HEK293T (cell line): ENCODE measurements around the gene STH.

ENCODE experiments used
- ARNT ChIP-seq: fragments of 450-650 bp; IDR thresholded peaks from 2 replicates; pipeline ENCODE4 v1.6.1; 2017; ENCODE audit warnings: mild to moderate bottlenecking
- BHLHE40 ChIP-seq: fragments of 450-650 bp; IDR thresholded peaks from 2 replicates; pipeline ENCODE4 v1.6.1; 2016; ENCODE audit warnings: mild to moderate bottlenecking, moderate library complexity, borderline replicate concordance
- CTBP1 ChIP-seq: fragments of 450-650 bp; IDR thresholded peaks from 2 replicates; pipeline ENCODE4 v1.6.1; 2016; ENCODE audit warnings: borderline replicate concordance
- FOXK2 ChIP-seq: fragments of 450-650 bp; IDR thresholded peaks from 2 replicates; pipeline ENCODE4 v1.6.1; 2016; ENCODE audit warnings: mild to moderate bottlenecking
- FOXM1 ChIP-seq: fragments of 450-650 bp; IDR thresholded peaks from 2 replicates; pipeline ENCODE4 v1.6.1; 2017; ENCODE audit warnings: mild to moderate bottlenecking, borderline replicate concordance
- HDGF ChIP-seq: fragments of 450-650 bp; IDR thresholded peaks from 2 replicates; pipeline ENCODE4 v1.6.1; 2017; ENCODE audit warnings: antibody characterized with exemption, borderline replicate concordance
- L3MBTL2 ChIP-seq: fragments of 450-650 bp; conservative IDR thresholded peaks from 2 replicates; pipeline ENCODE4 v1.6.1; 2016; ENCODE audit warnings: mild to moderate bottlenecking
- NFRKB ChIP-seq: fragments of 450-650 bp; IDR thresholded peaks from 2 replicates; pipeline ENCODE4 v1.6.1; 2016; ENCODE audit warnings: mild to moderate bottlenecking, moderate library complexity
- SP1 ChIP-seq: fragments of 450-650 bp; IDR thresholded peaks from 2 replicates; pipeline ENCODE4 v1.6.1; 2017
- TARDBP ChIP-seq: fragments of 450-650 bp; IDR thresholded peaks from 2 replicates; pipeline ENCODE4 v1.6.1; 2016

DNA sequence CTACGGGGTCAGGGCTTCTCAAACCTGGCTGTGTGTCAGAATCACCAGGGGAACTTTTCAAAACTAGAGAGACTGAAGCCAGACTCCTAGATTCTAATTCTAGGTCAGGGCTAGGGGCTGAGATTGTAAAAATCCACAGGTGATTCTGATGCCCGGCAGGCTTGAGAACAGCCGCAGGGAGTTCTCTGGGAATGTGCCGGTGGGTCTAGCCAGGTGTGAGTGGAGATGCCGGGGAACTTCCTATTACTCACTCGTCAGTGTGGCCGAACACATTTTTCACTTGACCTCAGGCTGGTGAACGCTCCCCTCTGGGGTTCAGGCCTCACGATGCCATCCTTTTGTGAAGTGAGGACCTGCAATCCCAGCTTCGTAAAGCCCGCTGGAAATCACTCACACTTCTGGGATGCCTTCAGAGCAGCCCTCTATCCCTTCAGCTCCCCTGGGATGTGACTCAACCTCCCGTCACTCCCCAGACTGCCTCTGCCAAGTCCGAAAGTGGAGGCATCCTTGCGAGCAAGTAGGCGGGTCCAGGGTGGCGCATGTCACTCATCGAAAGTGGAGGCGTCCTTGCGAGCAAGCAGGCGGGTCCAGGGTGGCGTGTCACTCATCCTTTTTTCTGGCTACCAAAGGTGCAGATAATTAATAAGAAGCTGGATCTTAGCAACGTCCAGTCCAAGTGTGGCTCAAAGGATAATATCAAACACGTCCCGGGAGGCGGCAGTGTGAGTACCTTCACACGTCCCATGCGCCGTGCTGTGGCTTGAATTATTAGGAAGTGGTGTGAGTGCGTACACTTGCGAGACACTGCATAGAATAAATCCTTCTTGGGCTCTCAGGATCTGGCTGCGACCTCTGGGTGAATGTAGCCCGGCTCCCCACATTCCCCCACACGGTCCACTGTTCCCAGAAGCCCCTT lies 10.9 kb downstream of the STH start:
- no peak for TF ChIP-seq FOXM1
- TF ChIP-seq TARDBP, result no peak
- no peak for TF ChIP-seq ARNT
- TF ChIP-seq FOXK2, result no peak
- TF ChIP-seq CTBP1, result no peak
- no peak for TF ChIP-seq L3MBTL2
- no peak for TF ChIP-seq HDGF
- TF ChIP-seq BHLHE40, result no peak
- TF ChIP-seq NFRKB, result no peak
- TF ChIP-seq SP1, result no peak
